Uterus (tissue), 2 donors: ENCODE measurements around the gene GLOD4.
"Not testable (repeated sequence)": the region's sequence is repeated elsewhere in the genome, so short reads cannot be mapped to it uniquely, and the experiment has no call there.

Experiments used
- CTCF ChIP-seq, 4 experiments: fragments of 200-600 bp in 2 of 4; fragments of 450-650 bp in 2 of 4; sonication (generic) in 2 of 4; IDR thresholded peaks; one replicate each; pipeline ENCODE4 v1.5.1; 2016 to 2019; ENCODE audit warnings: antibody characterized with exemption in 4 of 4, mild to moderate bottlenecking in 2 of 4, moderate library complexity in 1 of 4
- POLR2A ChIP-seq, 2 donors: fragments of 450-650 bp; IDR thresholded peaks; one replicate each; pipeline ENCODE4 v1.6.1; 2016; ENCODE audit warnings: antibody characterized with exemption in 2 of 2, mild to moderate bottlenecking in 1 of 2, moderate library complexity in 1 of 2

DNA sequence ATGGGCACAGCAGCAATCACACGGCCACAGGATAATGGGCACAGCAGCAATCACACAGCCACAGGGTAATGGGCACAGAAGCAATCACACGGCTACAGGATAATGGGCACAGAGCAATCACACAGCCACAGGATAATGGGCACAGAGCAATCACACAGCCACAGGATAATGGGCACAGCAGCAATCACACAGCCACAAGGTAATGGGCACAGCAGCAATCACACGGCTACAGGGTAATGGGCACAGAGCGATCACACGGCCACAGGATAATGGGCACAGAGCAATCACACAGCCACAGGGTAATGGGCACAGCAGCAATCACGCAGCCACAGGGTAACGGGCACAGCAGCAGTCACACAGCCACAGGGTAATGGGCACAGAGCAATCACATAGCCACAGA is 32.7 kb downstream of the GLOD4 start:
- TF ChIP-seq CTCF, POLR2A (IDR thresholded peaks at IDR 0.05): not testable (repeated sequence)
